ENCODE results near the gene SPON2.

Gene SPON2

DNA sequence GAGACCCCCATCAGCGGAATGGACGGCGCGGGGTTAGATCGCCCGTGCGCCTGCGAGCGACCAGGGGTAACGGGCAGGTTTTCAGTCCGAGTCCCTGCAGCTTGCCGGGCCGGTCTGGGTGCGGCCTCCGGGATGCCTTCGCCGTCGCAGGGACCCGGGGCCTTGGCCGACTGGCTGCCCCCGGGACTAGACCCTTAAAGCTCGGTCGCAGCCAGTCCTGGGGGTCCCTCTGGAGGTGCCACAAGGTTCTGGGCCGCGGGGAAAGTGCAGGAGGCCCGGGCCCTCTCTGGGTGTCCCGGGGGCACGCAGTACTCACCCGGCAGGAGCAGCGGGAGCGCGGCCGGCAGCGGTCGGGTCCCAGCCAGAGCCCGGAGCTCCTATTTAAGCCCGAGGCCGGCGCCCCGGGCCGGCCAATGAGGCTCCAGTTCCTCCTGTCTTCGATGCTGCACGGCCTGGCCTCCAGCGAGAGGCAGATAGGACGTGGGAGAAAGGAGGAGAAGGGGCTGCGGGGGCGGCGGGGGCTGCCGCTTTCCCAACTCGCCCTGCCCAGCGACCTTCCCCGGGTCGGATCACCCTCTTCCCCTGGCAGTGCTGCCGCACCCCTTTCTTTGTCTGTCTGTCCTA is at the start of gene SPON2:
Gene SPON2 (minus strand): TSS at position 356 of the 624 bp plus-strand sequence.
- DNase-seq (ENCODE audit: low spot score): peak; percentile 73

DNA sequence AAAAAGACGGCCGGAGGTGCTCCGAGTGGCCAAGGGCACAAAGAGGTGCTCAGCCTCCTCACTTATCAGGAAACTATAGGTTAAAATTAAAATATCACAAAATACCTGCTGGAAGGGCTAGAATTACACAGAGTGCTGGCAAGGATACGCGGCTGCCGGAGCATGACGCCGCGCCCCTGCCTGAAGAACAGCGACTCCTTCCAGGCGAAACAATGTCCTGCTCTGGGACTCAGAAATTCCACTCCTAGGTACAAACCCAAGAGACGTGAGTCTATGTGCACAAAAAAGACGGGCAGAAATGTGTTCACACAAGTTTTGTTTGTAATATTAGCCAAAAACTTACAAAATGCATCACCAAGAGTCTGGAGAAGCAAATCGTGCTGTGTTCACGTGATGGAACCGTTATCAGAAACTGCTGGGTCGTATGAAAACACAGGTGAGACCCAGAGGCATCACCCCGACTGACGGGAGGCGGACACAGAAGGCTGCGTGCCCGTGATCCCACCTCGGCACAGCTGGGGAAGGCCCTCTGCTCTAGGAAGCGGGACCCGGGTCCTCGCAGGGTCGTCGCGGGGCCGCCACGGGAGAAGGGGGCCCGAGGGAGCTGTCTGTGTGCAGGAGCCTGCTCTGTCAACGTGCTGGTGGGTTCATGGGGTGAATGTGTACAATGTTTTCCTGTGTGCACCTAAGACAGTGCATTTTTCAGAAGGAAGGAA is 48.9 kb upstream of the SPON2 start:
- no peak for DNase-seq (ENCODE audit: low spot score)

DNA sequence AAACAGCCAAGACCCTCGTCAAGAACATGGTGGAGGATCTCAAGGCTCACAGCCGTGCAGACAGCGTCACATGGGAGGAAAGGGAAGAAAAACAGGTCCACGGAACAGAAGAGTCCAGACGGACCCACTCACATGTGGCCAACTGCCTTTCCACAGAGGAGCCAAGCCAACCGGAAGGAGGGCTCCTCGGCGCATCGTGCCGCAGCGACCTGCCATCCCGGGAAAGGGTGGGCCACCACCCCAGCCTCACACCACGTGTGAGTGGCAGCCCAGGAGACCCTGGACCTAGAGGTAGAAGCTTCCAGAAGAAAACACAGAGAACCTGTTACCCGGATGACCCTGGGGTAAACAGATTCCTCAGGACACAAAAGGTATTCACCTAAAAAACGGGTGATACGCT is 48.2 kb upstream of the SPON2 start:
- no peak for DNase-seq (ENCODE audit: low spot score)

DNA sequence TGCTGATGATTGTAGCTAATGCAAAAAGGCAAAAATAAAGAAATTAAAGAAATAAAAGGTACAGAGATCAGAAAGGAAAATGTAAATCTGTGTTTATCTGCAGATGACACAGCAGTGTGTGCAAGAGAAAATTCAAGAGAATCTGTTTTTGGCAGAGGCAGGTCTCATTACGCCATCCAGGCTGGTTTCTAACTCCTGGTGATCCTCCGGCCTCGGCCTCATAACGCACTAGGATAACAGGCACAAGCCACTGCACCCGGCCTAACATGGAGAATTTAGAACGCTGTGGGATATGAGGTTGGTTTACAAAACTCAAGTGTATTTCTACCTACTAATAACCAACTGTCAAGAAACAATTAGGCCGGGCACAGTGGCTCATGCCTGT is 47.2 kb upstream of the SPON2 start:
- DNase-seq (ENCODE audit: low spot score): no peak

DNA sequence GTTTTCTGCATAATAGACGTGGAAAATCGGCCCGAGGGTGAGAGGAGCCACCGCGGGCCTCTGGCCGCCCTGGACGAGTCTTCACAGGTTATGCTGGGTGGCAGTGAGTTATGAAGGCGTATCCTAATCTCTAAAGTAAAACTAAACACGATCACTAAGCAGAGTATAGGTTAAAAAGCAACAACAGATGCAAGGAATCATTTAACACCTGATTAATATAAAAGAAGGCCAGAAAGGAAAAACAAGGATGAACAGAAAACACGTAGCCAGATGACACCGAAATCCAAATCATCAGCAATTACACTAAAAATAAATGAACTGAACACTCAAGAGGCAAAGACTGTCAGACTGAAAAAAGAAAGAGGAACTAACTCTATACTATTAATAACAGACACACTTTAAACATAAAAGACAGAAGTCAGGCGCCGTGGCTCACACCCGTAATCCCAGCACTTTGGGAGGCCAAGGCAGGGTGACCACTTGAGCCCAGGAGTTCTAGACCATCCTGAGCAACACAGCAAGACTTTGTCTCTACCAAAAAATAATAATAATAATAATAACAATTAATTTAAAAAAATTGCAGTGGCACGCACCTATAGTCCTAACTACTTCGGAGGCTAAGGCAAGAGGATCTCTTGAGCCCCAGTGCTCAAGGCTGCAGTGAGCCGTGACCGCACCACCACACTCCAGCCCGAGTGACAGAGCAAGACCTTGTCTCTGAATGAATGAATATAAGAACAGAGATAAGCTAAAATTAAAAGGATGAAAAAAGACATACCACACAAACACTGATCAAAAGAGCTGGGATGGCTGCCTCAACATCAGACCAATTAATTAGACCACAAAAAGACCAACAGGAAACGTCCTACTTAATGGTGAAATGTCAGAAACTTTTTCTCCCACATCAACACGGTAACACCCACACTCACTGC is 46.5 kb upstream of the SPON2 start:
- no peak for DNase-seq (ENCODE audit: low spot score)

DNA sequence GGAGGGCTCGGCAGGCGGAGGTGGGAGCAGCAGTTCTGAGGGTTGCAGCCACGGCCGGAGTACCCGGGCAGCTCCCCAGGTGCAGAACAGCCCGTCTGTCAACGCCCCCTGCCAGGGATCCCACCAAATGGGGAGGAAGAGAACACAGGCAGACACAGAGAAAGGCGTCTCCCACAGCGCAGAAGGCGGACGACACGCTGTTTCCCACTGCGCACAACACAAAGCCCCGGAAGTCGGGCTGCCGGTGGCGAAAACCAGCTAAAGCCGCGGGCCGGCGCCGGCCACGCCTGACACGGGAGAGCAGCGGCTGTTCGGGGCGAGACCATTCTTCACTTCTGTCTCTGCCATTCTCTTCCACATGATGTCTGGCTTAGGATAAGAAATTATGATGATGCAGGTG is 45.0 kb upstream of the SPON2 start:
- DNase-seq (ENCODE audit: low spot score): no peak

DNA sequence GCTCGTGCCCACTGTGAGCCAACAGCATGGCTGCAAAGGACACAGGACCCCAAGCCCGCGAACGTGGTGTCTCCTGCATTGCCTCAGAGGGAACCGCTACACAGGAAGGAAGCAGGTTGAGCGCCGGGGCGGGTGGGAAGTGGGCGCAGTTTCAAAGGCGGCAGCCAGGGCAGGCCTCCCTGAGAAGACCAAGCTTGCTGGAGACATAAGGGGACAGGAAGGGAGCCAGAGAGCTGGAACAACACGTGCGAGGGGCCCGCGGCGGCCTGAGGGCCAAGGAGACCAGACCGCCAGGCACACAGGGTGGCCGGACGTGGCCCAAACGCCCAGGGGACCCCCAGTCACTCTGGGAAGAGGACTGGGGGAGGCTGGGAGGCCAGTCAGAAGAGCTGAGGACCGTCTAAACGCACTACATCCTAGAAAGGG is 44.5 kb upstream of the SPON2 start:
- no peak for DNase-seq (ENCODE audit: low spot score)

DNA sequence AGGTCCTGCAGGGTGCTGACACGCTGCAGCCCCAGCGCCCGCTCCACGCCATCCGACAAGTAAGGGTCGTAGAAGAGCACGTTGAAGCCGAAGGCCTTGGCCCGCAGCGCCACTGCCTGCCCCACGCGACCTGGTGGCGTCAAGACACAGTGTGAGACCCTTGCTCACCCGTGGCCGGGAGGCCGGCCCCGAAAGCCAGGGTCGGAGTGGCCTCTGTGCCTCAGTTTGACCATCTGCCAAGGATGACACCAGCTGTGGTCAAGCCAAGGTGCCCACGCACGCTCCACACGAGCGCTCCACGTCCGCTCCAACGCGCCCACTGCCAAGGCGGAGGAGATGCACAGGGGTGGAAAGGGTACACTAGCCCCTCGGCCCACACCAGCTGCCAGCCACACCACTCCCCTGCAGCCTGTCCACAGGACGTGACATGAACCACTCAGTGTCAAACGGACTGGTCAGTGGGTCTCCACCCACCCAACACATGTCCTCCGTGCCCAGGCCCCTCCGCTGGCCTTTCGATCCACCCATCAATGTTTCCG is 43.8 kb upstream of the SPON2 start:
- no peak for DNase-seq (ENCODE audit: low spot score)

DNA sequence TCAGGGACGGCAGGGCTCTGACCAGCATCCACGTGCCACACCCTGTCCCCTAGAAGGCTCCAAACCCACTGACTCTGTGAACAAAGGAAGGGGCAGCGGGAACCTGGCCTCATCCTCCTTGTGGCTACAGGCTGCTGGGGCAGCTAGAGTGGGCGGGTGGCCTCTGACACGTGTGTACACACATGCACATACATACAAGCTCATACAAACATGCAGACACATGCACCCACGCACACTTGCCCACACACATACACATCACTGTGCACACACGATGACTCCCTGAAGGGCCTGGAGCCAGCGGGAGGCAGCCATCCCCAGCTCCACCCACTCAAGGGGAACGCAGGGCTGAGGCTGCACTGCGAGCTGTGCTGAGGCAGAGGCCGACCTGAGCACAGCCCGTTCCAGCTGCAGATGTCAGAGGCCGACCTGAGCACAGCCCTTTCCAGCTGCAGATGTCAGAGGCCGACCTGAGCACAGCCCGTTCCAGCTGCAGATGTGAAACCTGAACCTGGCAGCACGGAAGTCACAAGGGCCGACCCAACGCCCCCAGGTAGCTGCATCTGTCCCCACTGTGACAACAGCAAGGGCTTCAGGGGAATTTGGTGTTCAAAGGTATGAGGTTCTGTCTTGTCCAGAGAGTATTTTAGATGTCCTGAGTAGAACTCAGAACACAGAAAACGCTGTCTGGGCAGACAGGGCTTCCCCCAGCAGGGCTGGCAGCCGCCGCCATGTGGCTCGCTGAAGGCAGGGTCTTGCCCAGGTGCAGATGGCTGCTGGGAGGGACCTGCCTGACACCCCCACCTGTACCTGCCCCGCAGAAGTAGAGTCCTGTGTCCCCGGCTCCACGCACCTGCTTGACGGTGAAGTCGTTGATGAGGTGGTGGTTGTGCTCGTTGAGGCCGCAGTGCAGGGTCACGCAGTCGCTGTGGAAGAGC is 43.0 kb upstream of the SPON2 start:
- DNase-seq (ENCODE audit: low spot score): no peak

DNA sequence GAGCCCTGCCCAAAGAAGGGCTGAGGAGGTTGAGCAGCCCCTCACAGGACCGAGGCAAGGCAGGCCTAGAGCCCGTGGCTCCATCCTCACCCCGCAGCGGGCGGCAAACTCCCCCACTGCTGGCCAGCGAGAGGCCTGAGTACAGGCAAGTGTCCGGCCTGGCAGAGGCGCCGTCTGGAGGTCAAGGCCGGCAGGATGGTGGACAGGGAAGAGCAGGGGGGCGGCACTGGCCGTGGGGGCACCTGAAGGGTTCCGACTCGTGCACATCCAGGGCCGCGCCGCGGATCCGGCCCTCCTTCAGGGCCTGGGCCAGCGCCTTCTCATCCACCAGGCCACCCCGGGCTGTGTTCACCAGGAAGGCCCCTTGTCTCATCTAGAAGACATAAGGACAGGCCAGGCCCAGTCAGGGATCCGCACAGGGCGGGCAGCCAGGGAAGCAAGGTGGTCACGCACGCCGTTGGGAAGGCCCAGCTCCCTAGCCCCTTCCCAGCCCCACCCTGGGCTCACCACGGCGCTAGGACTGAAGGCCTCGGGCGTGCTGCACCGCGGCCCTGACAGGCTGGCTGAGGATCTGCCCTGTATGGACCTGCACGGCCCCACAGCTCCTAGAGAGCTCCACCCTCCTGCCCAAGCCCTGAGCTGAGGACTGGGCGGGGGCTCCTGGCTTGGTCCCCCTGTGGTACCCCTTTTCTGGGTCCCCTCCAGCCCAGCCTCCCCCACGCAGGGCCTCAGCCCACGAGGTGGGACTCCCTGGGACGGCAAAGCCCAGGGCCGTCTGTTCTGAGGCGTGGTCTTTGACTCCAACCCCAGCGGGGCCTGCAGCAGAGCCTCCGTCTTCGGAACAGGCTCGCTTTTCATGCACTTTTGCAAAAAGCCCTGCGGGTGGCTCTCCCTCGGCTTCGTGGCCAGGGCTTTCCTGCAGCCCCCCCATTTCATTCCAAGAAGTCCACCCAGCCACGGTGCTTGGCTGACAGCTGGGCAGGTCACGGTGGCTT is 42.0 kb upstream of the SPON2 start:
- no peak for DNase-seq (ENCODE audit: low spot score)

DNA sequence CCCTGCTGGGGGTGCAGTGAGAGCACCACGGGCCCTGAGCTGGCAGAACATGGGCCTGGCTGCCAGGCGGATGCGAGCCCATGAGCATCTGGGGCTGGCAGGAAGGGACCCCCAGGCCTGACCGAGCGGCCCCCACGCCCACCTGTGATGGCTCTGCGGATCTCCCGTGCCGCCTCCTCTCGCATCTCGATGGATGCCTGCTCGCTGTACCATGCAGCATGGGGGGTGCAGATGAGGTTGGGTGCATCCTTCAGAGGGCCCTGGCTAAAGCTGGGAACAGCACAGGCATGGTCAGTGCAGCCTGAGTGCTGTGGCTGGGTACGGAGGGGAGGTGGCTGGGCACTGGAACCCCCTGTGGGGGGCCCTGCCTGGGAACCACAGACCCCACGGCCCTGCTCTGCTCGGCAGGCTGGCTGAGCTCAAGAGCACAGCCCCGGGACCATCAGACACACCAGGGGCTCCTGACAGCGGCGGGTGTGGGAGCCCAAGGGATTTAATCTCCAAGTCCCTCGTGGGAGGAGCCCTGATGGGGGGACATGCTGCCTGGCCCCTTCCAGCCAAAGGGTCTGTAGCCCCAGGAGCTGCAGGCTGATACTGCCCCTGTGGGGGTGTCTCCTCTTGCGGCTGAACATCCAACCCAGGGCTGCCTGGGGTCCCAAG is 41.1 kb upstream of the SPON2 start:
- no peak for DNase-seq (ENCODE audit: low spot score)

DNA sequence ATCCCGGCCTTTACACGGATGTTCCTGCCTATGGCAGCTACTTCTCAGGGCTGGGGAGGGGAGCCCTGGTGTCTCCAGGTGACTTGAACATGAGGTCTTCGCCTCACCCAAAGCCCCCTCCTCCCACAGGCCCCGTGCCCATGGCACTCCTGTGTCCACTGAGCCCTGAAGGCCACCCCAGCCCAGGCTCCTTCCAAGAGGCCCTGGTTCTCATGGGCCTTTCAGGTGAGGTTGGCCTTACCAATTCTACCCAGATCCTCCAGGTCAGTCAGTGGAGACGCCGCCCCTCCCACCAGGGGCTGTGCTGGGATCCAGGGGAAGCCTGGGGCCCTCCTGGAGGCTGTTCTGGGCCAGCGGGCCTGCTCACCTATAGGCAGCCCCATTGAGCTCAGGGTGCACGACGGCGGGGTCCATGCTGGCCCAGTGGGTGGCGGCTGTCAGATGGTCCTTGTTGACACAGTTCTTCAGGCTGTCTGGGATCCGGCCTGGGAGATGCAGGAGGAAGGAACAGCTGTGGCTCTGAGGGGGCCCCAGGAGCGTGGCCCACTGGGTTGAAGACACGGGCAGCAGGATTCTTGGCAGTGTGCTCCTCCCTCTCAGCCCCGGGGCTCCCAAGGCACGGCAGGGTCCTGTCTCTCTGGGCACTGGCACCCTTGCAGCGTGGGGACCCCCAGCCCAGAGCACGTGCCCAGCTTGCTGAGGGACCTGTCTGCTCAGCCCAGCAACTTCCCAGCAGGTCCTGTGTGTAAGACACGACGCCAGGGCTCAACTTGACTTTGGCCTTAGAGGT is 40.4 kb upstream of the SPON2 start:
- DNase-seq (ENCODE audit: low spot score): no peak

DNA sequence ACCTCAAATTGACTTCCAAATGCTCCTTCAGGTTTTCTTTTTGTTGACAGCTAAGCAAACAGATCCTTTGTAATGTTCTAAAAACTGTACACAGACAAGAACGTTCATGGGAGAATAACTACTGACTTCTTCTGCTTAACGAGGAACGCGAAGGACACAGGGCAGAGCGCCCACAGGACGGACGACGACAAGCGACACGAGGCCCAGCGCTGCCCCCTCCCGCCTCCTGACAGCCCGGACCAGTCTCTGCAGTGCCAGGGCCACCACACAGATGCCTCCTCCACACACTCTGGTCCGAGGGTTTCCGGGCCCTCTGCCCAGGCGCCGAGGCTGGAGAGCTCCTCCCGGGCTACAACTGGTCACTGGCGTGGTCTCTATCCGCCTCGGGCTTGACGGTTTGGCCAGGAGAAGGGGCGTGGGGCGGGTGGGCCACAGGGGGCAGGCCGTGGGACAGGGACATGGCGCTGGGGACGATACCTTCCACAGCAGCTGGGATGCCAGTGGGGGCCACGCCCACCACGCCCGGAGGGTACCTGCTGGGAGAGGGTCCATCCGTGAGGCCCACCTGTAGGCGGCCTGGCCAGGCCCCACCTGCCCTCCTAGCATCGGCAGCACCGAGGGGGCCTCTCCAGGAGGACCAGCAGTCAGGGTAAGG is 39.6 kb upstream of the SPON2 start:
- no peak for DNase-seq (ENCODE audit: low spot score)

DNA sequence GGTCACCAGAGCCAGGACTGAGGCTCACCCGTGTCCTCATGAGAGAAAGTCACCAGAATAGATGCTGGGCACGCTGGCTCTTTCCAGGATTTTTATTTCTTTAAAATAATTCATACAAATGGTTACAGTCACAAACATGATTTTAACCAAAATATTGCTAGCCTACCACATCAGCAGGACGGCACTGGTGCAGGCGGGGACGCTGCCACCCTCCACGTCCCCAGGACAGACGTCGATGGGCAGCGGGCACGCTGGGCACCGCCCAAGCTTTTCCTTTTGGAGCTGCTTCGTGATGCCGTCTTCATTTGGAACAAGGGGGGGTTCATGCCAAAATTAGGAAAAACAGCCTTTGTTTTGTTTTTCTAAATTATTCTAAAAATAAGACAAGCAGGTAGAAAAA is 39.0 kb upstream of the SPON2 start:
- DNase-seq (ENCODE audit: low spot score): no peak

DNA sequence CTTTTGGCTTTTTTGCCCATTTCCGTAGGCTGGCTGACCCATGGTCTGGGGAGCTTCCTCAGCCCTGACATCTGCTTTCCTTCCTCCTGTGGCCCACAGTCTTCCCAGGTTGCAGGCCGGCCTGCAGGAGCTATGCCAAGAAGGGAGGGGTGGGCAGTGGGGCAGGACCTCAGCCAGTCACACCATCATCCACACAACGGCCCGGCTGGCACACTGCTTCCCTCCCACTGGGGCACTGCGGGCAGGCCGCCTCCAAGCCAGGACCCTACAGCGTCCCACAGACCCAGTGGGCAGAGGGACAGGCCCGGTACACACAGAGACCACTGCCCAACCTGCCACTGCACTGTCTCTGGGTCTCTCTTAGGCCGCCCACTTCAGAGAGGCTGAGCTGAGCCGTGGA is 38.6 kb upstream of the SPON2 start:
- no peak for DNase-seq (ENCODE audit: low spot score)

DNA sequence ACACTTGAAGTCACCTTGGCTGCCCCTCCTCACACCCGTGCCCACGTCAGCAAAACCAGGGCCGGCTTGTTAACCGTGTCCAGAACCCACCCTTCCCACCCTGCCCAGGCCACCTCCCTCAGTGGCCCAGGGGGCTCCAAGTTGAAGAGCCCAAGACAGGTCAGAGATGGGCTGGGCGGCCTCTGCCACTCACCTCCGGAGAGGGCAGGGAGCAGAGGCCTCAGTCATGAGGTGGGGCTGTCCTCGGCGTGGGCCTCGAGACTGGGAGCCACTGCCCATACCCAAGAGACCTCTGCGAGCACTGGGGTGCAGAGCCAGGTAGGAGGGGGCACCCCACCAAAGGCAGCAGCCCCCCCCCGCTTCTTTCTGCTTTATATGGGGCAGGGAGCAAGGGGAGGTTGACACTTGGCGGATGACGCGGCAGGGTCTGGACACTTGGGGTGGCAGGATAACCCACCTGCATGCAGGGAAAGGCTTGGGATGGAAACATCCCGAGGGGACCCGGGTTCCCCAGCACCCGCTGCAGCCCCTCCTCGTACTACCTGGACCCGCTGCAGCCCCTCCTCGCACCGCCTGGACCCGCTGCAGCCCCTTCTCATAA is 38.0 kb upstream of the SPON2 start:
- DNase-seq (ENCODE audit: low spot score): no peak

DNA sequence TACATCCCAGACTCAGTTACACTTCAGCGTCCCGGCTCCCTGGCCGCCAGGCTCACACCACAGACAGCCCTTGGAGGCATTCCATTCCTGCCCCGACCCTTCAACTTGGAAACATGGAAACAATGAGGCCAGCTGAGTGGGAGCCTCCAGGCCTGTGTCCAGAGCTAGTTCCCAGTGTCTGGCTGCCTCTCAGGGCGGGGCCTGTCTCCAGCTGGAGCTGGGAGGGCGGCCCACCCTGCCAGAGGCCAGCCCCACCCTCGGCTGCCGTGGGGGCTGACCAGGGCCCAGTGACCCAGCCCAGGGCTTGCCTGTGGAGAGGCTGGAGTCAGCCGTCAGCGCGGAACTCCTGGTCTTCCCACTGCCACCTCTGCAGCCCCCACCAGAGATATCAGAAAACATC is 37.4 kb upstream of the SPON2 start:
- peak; percentile 94 for DNase-seq (ENCODE audit: low spot score)
